NCI-H524 (cell line): ENCODE data around the gene XIRP2.

ENCODE experiments used
- DNase-seq, 2 experiments: peaks; one replicate each; lab custom pipeline; 2025; lab: John Stamatoyannopoulos, UW

Gene XIRP2

DNA sequence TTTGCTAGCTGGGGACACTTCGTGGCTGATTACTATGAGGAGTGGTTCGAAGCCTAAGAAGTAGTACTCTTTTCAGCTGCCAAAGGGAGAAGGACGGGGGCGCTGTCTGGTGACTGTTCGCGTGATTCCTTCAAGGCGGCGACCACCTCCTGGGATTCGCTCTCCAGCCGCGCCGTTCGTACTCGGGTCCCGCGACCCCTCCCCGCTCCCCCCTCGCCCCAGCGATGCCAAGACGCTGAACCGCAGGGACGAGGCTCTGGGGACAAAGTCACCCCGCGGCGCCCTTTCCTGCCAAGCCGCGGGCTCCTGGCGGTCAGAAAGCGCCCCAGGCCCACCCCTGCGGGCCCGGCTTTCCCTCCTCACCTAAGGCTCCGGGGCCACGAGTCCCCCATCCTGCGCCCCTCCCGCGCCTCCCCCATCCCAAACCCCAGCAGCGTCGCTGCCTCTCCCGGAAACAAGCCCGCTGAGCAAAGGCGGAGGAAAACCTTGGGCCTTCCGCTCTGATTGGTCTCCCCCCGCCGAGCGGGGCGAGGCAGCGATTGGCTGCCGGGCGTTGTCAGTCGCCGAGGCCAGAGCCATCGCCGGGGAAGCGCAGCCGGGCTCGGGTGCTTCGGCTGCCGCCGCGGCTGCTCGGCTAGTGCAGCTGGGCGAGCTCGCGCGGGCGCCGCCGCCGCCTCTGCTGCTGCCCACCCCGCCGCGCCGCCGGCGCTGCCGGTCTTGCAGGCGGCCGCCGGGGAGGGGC is 404.3 kb downstream of the XIRP2 start, which contains the start of gene B3GALT1:
Gene B3GALT1 (plus strand): TSS at position 572 of the 742 bp plus-strand sequence.
- peak; percentile 84 to 95 for DNase-seq

GRCh38 chr2:167293172-167293781 is 405.0 kb downstream of the XIRP2 start:
- DNase-seq: peak; percentile 33 to 40

DNA sequence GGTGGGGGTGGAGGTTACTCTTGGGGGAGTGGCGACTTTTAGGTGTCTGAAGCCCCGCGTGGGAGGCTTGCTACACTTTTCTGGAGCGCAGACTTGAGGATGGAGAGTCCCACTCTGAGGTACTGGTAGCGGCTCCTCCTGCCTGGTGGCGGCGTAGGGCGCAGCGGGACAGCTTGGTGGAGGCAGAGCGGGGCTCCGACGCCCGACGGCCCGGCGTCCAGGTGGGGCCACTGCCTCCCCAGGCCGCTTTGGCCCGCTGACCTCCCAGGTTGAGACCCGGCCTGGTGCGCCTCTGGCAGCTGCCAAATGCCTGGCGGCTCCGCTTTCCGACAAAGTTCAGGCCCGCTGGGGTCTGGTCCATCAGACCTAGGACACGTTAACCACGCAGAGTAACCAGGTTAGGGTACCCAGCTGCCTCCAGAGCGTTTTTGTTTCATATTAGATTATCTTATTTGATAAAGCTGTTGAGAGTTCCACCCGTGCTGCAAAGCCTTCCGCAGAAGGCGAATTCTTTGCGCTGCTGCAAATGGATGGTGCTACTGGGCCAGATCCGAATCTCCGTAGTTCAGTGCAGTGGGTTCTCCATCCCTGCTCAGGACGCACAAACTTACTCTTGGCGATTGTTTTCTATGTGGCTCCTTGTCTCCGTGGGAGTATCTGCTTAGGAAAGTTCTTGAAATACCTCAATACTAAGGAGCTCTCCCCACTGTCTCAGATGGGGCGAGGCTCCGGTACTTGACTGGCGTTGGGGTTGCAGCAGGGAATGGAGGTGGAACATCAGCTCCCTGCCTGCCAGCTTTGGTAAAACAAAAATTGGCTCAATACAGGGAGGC is 405.9 kb downstream of the XIRP2 start:
- peak in 1 of 2 experiments; percentile 40 for DNase-seq

GRCh38 chr2:167294776-167295140 is 406.5 kb downstream of the XIRP2 start:
- no peak for DNase-seq

DNA sequence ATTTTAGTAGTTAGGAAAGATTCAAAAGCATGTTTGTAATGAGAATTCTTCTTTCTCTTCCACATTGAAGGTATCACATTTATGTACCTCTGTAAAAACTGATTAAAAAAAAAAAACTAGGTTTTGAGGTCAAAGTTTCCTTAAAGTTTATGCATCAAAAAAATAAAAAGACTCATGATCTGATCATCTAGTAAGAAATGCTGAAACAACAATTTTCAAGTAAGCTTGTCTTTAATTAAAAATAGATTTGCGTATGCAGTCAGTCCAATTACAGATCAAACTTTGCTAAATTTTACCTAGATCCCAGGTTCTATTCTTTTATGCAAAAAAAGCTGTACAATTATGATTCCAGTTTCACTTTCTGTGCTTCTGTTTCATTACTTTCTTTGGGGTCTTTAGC is 409.0 kb downstream of the XIRP2 start:
- DNase-seq: no peak

- DNase-seq: no peak
These were observed 409.7 kb downstream of the XIRP2 start for GRCh38 chr2:167298017-167298416.
